ENCODE results near the gene TMEM184B.

The TMEM184B gene

GRCh38 chr22:38271927-38272372 lies 860 bp downstream of the TMEM184B start:
- DNase-seq: no peak

GRCh38 chr22:38271101-38271500 lies 1.7 kb downstream of the TMEM184B start:
- no peak for DNase-seq

DNA sequence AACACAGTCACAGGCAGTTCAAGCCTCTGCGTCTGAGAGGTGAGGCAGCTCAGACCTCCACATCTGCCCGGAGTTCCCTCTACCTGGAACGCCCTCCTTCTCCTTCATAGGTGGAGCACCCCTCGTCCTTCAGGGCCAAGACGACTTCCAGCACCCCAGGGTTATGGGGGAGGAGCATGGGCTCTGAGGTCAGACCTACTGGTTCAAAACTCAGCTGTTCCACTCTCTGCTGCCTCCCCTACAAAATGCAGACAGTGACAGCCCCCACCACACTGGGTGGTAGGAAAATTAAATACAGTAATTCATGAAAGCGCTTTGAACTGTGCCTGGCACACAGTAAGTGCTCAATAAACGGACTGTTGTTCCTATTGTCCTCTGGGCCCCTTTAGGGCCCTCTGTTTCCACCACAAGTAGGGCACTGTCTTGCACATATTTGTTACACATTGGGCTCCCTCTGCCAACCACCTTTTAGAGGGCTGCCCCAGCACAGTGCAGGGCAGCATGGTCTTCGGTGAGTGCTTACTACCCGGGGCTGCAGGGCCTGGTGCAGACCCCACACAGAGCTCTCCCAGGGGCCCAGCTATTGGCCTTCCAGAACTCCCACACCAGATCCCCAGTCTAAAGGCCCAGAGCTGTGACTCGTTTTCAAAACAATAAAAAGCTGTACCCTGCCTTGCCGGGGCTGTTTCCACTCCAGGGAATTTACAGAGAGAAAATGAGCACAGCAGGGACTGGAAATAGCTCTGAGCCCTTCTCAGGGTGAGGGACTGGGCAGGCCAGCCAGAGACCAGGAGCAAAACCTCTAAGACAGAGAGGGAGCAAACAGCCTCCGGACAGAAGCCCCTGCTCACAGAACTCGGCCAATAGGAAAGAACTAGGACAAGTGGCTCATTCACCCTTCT lies 2.5 kb downstream of the TMEM184B start:
- DNase-seq: no peak

DNA sequence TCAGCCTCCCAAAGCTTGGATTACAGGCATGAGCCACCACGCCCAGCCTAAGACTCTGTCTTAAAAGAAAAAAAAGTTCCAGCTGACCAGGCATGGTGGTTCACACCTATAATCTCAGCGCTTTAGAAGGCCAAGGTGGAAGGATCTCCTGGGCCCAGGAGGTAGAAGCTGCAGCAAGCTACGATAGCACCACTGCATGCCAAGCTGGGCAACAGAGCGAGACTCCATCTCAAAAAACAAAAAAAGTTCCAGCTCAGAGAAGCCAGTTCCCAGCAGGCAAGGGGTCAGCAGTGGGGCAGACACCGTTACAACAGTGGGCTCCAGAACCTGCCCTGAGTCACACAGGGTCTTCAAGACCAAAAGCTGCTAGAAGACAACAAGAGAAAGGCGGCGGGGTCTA lies 3.3 kb downstream of the TMEM184B start:
- no peak for DNase-seq

GRCh38 chr22:38267086-38267485 lies 5.7 kb downstream of the TMEM184B start:
- no peak for DNase-seq

DNA sequence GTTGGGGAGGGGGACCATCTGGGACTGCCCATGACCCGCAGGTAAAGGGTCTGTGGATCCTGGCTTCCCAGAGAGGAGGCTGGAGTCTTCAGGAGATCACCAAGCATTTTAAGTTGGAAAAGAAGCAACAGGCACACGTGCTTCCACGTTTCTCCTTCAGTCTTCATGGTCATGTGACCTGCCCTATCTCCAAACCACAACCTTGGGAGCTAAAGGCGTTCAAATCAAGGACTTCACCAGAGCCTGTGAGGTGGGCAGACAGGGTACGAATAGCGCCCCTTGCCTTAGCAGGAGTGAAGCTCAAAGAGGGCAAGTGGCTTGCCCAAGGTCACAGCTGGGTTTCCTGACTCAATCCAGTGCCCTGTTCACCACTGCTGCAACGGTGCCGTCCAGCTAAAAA lies 6.7 kb downstream of the TMEM184B start:
- no peak for DNase-seq

DNA sequence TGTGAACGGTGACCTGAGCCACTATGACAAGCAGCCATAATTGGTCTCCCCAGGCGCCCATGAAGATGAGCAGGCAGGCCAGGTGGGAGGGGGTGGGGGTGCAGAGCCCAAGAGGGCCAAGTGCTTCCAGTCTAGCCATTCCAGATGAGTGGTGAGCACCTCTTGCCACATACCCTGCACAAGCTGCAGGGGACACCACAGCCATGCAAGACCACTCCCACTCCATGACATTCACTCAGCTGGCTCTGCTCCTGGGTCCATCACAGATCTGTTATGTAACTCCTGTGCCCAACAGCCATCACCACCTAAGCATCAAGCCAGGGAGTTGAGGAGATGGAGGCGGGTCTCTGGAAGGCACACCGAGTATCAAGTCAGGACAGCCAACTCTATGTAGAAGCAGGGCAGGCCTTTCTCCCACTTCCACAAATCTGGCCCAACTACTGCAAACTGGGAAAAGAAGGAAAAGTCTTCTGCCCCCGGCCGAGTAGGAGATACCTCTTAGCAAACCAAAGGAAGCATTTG lies 8.4 kb downstream of the TMEM184B start:
- no peak for DNase-seq

- no peak for DNase-seq
Measured at GRCh38 chr22:38262051-38262795, 10.6 kb downstream of the TMEM184B start.

DNA sequence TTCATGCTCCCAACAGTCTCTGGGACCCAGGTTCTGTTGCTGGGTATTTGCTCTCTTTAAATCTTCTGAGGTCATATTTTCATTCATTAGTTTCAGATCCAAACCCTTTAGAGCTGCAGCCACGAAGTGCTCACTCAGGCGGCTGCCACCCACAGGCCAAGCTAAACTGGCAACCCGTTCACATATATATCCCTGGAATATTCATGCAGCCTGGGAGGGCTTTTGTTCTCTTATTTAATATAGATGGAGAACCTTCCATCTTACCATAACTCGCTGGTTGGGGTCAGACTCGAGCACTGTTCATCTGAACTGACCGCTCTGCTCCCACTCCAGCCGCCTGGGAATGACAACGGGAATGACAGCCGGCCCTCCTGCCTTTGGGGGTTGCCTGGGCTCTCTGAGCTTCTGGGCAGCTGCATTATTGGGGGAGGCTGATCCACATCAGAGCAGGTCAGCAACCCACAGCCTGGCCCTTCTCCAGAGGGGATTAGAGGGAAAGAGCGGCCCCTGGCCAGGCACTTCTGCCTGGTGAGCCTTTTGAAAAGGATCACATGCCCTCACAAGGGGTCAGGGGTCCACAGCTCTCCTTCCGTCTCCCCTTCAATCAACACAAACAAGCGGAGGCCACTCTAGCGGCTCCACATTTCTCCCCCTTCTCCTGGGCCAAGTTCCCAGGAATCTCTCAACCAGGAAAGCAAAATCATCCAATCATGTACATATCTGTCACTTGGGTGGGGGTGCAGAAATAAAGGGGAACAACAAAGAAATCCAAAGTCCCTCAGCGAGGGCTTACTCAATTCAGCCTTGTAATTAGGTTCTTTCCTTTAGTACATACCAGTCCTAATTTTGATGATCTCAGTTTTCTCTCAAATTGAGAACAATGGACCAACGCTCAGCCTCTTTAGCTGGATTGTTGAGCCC lies 11.8 kb downstream of the TMEM184B start:
- DNase-seq: no peak

- DNase-seq: no peak
Measured at GRCh38 chr22:38259370-38259769, 13.4 kb downstream of the TMEM184B start.

- DNase-seq: no peak
Measured at GRCh38 chr22:38258895-38259294, 13.9 kb downstream of the TMEM184B start.

DNA sequence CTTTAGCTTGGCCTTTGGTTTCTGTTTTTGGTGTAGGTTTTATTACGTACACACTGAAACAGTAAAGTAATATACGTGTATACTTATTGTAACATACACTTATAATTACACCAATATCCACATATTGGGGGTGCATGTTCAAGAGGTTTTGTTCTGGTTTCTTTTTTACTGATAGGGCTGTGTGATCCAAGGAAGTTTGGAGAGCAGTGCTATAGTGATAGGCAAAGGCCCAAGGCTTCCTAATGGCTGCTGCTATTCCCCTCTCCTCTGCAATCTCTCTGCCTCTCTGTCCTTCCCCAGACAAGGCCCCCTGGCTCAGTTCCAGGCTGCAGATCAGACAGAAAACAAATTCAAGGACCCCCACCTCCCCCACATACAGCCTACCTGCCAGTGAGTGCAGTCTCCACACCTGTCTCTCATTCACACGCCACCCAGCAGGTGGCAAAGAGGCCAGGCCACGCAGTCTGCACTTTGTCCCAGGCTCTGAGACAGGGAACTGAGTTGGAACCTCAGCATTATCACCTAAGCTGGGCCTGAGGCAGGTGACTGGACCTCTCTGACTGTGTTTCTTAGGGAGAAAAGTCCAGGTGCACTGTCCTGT lies 15.1 kb downstream of the TMEM184B start:
- no peak for DNase-seq

- DNase-seq: no peak
Measured at GRCh38 chr22:38257181-38257580, 15.6 kb downstream of the TMEM184B start.

DNA sequence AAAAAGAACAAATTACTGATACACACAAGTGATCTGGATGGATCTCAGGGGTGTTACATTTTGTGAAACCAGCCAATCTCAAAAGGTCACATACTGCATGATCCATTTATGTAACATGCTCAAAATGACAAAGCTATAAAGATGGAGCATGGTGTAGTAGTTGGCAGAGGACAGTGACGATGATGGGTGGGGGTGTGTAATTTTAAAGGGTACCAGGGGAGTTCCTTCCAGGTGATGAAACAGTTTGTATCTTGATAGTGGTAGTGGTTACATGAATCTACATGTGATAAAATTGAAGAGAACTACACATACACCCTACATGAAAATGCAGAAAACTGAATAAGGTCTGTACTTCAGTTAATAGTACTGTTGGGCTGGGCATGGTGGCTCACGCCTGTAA lies 17.1 kb downstream of the TMEM184B start:
- no peak for DNase-seq

GRCh38 chr22:38251341-38251692 lies 21.5 kb downstream of the TMEM184B start:
- no peak for DNase-seq

DNA sequence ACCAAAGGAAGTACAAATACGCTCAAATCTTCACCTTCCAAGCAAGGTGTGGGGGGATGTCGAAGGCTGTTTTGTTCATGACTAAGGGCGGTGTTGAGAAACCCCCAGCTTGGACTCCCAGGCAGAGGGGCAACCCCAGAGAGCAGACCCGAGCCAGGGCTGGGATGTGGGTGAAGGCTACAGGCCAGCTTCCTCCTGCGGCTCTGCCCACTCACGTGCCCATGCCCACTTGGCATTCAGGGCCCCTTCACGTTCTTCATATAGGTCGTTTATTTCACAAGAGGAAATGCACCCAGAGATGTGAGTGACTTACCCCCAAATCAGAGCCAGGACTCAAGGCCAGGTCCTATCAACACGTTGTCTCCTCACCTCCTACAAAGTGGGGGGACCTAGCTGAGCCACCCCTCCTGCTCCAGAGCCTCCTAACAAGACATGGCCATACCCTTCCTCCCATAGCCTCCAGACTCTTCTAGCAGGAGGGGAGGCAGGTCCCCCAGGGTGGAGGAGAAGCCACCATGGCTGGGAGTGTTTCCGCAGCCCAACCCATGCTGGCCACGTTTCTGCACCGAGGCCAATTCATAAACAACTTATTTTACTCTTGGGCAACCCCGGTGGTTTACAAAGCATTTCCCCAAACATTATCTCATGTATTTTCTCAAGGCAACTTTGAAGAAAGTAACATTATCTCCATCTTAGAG lies 22.0 kb downstream of the TMEM184B start:
- DNase-seq: no peak

DNA sequence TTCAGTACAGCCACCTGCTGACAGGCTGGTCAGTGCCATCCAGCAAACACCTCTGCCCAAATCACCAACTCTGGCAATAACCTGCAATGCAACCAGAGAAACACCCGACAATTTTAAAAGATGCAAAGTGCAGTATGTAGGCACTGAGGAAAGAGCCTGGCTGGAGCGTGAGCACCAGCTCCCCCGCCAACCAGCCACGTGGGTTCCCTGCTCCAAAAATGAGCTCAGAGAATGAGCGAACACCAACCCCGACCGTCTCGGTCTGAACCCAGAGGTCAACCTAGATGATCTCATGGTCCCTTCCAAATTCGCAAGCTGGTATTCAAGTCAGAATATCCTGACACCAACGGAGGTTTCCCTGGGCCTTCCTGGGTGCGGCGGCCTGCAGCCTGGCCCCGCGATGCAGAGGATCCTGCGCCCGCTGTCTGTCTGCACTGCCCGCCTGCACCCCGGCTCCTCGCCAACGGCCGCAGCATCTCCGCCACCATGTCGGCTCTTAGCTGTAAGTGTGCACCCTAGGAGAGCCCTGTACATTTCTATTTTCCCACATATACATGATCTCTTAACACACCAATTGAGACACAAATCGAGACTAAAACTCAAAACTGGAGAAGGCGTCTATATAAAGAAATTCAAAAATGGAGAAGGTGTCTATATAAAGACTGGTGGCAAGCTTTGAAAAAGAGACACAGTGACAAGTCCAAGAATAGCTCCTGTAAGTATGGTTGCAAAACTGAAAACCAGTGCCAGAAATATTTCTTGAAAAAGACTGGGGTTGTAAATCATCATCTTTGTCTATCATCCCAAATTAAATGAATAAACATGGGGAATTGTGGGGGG lies 22.8 kb downstream of the TMEM184B start:
- no peak for DNase-seq

DNA sequence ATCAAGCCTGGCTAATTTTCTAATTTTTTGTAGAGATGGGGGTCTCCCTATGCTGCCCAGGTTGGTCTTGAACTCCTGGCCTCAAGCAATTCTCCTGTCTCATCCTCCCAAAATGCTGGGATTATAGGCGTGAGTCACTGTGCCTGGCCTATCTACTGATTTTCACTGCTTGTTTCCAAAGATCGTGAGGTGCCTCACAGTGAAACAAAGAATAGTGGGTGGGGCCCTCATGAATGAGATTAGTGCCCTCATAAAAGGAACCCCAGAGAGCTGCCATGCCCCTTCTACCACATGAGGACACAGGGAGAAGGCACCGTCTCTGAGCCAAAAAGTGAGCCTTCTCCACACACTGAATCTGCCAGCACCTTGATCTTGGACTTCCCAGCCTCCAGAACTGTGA lies 23.5 kb downstream of the TMEM184B start:
- no peak for DNase-seq

- DNase-seq: no peak
Measured at GRCh38 chr22:38248280-38248679, 24.5 kb downstream of the TMEM184B start.

- no peak for DNase-seq
Measured at GRCh38 chr22:38247713-38248112, 25.1 kb downstream of the TMEM184B start.

GRCh38 chr22:38246692-38247091 lies 26.1 kb downstream of the TMEM184B start:
- no peak for DNase-seq

Measured in SIG-M5 (cell line).